GM21723 (cell line): Measurements from ENCODE around the gene FOXB1.

Experiments used
- ATAC-seq: cut with Tn5 transposase; IDR thresholded peaks from one replicate; pipeline ENCODE4 v1.9.1; 2021; ENCODE audit warnings: mild to moderate bottlenecking, moderate library complexity; ENCODE audit not compliant: unreplicated experiment

The FOXB1 gene

GRCh38 chr15:60017538-60018520 lies 13.7 kb downstream of the FOXB1 start:
- no peak for ATAC-seq

- no peak for ATAC-seq
Observed at GRCh38 chr15:60020736-60021135, 16.6 kb downstream of the FOXB1 start.

DNA sequence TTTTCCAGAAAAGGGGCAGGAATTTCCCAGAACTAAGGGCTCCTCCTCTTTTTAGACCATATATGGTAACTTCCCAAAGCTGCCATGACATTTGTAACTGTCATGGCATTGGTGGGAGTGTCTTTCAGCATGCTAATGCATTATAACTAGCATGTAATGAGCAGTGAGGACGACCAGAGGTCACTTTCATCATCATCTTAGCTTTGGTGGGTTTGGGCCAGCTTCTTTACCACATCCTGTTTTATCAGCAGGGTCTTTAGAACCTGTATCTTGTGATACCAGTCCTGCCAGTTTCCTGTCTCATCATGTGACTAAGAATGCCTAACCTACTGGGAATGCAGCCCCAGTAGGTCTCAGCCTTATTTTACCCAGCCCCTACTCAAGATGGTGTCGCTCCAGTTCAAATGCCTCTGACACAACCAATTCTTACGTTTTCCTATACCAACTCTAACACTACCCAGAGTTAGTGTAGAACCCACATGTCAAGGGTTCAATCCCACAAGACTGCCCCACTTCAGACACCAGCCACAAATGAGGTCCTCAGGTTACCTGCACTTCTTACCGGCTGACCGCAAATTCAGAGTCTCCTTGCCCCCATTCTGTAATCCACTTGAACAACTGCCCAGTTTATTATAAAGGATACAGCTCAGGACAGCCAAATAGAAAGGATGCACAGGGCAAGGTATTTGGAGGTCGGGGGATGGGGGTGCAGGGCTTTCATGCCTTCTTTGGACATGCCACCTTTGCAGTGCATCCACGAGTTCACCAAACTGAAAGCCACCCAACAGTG lies 17.7 kb downstream of the FOXB1 start:
- no peak for ATAC-seq

DNA sequence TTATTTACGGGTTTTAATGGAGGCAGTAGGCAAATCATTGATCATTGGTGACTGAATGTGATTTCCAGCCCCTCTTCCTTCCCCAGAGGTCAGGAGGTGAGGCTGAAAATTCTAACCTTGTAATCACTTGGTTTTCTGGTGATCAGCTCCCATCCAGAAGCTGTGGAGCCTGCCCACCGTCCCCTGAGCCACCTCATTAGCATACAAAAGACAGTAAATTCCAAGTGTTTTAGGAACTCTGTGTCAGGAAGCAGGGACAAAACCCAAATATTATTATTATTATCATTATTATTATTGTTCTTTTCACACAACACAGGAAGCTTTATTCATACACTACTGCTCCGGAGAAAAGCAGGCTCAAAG lies 18.2 kb downstream of the FOXB1 start:
- ATAC-seq, result no peak

GRCh38 chr15:60026555-60026954 lies 22.4 kb downstream of the FOXB1 start:
- no peak for ATAC-seq

DNA sequence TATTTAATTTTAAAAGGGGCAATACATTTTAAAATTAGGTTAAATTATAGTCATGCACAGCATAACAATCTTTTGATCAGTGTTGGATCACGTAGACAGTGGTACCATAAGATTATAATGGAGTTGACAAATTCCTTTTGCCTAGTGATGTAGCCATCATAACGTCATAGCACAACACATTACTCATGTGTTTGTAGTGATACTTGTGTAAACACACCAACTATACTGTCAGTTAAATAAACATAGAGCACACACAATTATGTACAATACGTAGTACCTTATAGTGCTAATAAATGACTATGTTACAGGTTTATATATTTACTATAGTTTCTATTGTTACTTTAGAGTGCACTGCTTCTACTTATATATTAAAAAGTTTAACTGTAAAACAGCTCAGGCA lies 31.2 kb downstream of the FOXB1 start:
- no peak for ATAC-seq

- no peak for ATAC-seq
Observed at GRCh38 chr15:60039316-60039715, 35.2 kb downstream of the FOXB1 start.

- no peak for ATAC-seq
Observed at GRCh38 chr15:60043744-60044435, 39.8 kb downstream of the FOXB1 start.

DNA sequence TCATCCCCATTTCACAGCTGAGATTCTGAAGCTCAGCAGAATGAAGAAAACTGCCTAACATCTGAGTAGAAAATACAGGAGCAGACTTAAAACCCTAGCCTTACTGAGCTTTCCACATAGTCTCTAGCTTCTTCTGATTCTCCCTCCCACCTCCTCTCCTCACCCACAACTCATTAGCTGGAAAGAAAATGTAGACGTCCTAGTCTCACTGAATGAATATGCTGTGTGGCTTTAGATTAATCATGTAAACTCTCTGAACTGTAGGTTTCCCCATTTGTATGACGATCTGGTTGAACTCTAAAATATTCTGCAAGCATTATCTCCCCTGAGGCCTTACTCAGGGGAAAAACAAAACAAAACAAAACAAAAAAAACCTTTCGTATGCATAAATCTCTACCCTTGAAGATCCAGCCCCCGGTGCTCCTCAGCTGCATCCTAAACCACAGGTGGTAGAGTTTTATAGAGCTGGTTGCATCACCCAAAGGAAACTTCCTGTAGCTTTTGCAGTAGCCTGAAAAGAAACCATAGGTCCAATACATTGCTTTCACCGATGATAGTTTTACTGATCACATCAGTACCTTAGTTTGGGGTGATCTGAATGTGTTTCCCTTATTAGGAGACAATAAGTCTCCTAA lies 40.6 kb downstream of the FOXB1 start:
- no peak for ATAC-seq

- no peak for ATAC-seq
Observed at GRCh38 chr15:60047701-60048100, 43.6 kb downstream of the FOXB1 start.

DNA sequence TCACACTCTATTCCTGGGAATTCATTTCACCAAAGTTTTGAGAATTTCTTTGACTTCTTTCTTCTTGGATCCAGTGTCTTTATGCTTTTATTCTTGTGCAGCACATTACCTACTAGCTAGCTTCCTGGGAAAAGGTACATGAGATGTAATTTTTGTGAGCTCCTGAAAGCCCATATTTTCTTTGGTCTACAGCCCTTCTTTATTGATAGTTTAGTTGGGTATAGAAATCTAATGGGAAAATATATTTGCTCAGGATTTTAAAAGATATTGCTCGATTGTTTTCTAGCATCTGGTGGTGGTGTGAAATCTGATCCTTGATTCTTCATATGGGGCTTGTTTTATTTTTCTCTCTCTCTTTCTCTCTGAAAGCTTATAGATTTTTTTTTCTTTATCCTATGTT lies 45.8 kb downstream of the FOXB1 start:
- no peak for ATAC-seq

- ATAC-seq, result no peak
Observed at GRCh38 chr15:60052796-60053195, 48.7 kb downstream of the FOXB1 start.

DNA sequence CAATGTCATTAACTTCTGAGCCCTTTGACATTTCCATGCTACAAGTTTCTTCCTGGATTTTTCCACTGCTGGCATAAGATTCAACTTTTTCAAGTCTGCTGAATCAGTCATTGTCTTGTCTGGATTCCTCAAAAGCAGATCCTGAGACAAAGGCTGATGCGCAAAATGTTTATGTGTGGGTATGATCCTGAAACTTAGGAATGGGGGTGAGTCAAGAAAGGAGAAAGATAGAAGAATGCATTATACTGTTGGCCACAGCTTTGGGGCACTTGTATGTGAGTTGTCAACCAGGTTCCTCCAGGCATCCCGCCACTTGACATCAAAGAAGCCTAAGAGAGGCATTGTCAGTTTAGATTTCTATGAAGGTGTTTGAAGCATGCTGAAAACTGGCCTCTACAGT lies 50.4 kb downstream of the FOXB1 start:
- no peak for ATAC-seq
